Activated T-cell treated with anti-CD3 and anti-CD28 coated beads for 24 hours (primary cell): ENCODE results near the gene CNST.
A peak's percentile ranks its signal among the peaks of the same experiment; 100 is the strongest.
"Not testable (repeated sequence)": the region's sequence is repeated elsewhere in the genome, so short reads cannot be mapped to it uniquely, and the experiment has no call there.

Source experiments
- DNase-seq: peaks from one replicate; pipeline ENCODE4 v3.0.0-alpha.2; 2020; ENCODE audit warnings: low read depth

Gene CNST

GRCh38 chr1:246587032-246587431 lies 20.8 kb downstream of the CNST start:
- DNase-seq = no peak

DNA sequence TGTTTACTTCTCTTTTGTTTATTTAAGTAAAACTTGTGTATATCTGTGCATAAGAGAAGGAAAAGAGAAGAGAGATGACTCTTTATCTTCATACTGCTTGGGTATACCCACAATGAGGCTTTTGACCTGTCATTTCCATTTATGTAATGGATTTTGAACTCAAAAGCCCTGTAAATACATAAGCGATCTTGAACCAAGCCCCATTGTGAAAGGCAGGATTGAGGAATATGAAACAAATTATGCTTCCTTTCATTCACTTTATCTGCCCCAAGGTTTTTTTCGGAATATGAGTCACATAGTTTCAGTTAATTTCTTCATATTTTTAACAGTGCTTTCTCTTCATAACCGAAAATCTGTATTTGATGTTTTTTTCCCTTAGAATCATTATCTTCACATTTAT lies 21.4 kb downstream of the CNST start:
- no peak for DNase-seq

DNA sequence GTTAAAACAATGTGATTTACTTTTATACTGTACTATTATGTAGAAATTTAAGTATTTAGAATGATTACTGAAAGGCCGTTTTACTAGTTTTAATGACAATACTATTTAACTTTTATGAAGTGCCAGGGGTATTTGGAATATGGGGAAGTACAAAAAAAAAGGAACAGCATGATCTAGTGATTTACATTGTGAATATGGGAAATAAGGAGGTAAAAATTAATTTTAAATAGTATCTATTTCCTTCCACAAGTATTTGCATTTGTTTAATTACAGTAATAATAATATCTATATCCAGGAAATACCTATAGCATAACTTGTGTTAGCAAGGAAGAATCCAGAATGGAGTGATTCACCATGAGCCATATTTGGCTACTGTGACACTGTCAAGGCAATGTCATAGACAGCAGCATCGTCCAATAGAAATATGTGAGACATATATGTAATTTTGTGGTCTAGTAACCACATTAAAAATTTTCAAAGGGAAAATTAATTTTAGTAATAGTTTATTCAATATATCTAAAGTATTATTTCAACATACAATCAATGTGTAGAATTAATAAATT lies 22.0 kb downstream of the CNST start:
- no peak for DNase-seq

DNA sequence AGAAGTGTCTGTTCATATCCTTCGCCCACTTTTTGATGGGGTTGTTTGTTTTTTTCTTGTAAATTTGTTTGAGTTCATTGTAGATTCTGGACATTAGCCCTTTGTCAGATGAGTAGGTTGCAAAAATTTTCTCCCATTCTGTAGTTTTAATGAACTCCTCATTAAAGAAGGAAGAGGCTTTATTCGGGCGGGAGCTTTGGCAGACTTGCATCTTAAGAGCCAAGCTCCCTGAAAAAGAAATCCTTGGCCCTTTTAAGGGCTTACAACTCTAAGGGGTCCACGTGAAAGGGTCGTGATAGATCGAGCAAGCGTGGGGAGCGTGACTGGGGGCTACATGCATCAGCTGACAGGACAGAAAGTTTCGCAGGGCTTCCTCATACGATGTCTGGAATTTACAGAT lies 23.7 kb downstream of the CNST start:
- DNase-seq = not testable (repeated sequence)

- no peak for DNase-seq
Observed at GRCh38 chr1:246591047-246591446, 24.8 kb downstream of the CNST start.

DNA sequence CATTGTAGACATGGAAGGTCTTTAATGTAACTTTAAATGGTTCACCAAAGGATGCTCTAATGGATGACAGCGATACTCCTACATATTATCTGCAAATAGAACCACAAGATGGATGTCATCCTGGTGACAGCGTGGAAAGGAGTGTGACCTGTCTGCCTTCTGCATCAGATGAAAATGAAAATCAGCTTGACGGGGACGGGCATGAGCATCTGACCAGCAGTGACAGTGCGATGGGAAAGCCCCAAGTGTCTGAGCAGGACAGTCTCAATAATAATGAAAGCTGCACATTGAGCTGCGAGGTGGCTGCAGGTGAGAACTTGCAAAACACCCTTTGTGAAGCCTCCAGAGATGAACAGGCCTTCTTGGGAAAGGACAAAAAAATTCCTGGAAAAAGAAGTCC lies 25.2 kb downstream of the CNST start:
- DNase-seq = no peak

DNA sequence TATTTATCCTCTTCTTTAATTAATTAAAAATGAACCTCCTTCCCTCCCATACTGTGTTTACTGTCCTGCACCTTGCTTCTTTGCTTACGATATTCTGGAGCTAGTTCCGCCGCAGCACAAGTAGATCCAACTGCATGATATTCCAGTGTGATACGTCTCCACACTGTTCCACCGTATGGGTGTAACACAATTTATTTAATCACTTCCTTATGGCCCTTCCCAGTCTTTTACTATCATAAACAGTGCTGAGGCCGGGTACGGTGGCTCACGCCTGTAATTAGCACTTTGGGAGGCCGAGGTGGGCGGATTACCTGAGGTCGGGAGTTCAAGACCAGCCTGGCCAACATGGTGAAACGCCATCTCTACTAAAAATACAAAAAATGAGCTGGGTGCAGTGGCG lies 25.7 kb downstream of the CNST start:
- no peak for DNase-seq

DNA sequence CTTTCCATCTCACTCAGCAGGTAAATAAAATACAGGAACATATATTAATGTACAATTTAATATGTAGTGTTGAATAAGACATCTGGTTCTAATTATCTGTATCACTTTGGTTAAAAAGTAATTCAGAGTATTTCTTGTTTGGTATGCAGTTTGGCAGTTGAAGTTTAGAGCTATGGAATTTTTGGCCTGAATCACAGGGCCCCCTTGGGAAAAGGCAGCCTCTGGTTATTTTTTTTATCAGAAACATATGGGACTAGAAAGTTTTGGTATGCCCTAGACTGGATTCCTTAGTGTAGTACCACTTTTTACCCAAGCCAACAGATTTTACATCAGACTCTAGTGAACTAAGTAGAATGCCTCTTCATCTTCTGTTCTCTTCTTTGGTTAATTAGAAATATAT lies 26.4 kb downstream of the CNST start:
- DNase-seq = no peak

- DNase-seq = no peak
Observed at GRCh38 chr1:246595146-246595545, 28.9 kb downstream of the CNST start.

GRCh38 chr1:246597340-246597739 lies 31.1 kb downstream of the CNST start:
- DNase-seq = no peak

DNA sequence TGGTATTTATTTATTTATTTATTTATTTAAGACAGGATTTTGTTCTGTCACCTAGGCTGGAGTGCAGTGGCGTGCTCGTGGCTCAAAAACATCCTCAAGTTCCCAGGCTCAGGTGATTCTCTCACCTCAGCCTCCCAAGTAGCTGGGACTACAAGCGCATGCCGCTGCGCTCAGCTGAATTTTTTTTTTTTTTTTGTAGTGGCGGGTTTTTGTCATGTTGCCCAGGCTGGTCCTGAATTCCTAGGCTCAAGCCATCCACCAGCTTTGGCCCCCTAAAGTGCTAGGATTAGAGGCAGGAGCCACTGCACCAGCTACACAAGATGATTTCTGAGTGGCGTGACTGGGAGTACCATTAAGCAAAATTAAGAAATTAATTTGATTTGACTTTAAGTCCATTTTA lies 31.7 kb downstream of the CNST start:
- no peak for DNase-seq

DNA sequence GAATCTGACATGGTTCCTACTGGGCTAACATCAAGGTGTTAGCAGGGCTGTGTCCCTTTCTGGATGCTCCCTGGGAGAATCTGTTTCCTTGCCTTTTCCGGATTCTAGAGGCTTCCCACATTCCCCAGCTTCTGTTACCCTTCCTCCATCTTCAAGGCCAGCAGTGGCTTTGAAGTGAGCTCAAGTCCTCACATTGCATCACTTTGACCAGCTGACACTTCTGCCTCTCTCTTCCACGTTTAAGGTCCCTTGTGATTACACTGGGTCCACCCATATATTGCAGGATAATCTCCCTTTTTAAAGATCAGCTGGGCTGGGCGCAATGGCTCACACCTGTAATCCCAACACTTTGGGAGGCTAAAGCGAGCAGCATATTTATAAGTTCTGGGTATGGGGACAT lies 33.1 kb downstream of the CNST start:
- no peak for DNase-seq

GRCh38 chr1:246600579-246600978 lies 34.3 kb downstream of the CNST start:
- no peak for DNase-seq

DNA sequence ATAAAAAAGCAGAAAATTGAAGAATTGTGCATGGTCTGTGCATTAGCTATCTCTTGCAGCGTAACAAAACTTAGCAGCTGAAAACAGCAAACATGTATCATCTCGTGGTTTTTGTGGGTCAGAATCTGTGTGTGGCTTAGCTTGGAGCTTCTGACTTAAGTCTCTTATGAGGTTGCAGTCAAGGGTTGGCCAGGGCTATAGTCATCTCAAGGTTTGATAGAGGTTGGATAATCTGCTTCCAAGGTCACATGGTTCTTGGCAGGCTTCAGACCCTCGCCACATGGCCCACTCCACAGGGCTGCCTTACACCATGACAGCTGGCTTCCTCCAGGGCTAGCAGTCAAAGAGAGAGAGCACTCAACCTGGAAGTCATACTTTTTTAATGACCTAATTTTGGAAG lies 35.9 kb downstream of the CNST start:
- DNase-seq = no peak

DNA sequence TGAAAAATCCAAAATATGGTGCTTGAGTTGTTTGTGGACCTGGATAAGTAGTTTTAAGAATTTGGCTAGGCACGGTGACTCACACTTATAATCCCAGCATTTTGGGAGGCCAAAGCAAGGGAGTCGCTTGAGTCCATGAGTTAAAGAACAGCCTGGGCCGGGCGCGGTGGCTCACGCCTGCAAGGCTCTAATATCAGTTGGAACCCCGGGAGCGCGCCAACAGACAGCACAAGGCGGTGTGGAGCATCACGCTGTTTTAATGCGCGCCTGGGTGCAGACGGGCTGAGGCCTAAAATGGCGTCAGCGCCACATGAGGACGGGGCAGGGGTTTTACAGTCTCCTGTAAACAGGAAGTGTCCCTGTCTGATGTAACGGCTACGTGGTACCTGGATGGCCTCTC lies 39.0 kb downstream of the CNST start:
- DNase-seq = not testable (repeated sequence)

DNA sequence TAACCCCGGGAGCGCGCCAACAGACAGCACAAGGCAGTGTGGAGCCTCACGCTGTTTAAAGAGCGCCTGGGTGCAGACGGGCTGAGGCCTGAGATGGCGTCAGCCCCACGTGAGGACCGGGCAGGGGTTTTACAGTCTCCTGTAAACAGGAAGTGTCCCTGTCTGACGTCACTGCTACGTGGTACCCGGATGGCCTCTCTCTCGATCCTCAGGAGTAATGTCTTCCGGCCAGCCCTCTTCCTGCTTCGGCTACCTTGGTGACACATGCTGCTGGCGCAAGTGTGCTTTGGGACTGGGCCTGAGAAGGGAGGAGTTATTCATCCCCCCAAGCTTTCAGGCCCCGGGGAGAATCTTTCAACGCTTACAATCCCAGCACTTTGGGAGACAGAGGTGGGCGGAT lies 41.2 kb downstream of the CNST start:
- DNase-seq = no peak

GRCh38 chr1:246608616-246609376 lies 42.5 kb downstream of the CNST start:
- peak; percentile 9 for DNase-seq

- no peak for DNase-seq
Observed at GRCh38 chr1:246609632-246610031, 43.4 kb downstream of the CNST start.

DNA sequence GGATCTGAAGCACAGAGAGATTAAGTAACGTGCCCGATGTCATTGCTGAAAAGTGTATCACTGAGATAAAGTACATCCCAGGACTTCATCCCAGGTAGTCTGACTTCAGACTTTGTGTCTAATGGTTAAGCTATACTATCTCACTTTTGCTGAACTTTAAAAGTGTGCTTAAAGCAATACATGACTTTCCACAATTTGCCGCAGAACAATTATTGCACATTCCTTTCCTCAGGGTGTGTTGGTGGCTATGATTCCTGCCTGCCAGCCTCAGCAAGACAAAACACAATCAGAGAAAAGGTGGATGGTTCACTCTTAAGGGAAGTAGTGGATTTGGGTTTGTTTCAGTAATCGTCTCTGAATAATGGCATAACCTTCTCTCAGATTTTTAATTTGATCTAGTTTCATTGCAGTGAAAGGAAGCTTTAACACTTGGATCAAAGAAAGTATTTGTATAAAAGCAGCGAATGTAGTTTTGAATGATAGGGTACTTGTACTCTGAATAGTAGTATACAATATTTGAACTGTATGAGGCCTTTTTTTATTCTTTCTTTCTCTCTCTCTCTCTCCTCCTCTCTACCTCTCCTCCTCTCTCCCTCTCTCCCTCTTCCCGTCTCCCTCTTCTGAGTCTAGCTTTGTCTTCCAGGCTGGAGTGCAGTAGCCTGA lies 47.0 kb downstream of the CNST start:
- DNase-seq = no peak

DNA sequence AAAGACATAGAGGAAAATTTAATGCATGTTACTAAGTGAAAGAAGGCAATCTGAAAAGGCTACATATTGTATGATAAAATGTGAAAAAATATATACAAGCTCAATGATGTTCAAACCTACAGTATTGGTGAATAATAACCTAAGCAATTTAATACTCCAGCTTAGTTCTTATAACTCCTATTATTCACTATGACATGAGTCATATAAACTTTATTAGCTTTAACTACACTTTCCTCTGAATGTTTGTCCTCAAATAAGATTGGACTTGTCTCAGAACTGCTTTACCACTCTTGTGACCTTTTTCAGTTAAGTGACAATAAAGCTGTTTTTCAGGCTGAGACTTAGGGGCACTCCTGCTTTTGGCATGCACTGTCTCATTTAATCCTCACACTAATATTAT lies 50.9 kb downstream of the CNST start:
- DNase-seq = no peak

- no peak for DNase-seq
Observed at GRCh38 chr1:246617768-246618167, 51.5 kb downstream of the CNST start.

DNA sequence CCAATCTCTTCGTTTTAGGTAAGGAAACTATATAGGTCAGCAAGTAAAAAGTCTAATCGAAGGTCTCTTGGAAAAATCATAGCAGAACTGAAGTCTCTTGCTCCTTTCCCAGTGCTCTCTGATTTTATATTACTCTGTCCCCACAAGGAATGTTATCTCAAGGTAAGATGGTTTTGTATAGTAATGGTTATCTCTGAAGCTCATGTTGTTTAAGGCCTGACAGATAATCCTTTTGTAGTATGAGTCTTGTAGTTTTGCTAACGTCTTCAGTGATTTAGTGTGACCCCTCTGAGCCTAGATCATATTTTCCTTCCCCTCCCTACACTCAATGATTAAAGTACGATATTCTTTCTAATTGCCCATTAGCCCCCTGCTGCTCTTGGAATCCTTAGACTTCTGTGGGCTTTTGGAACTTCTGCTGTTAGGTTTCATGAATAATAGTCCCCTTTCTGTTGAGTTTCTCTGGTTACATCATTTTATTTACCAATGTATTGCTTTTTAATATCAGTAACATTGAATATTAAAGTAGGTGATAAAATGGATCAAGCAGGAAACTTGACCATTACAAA lies 52.1 kb downstream of the CNST start:
- no peak for DNase-seq

- DNase-seq = no peak
Observed at GRCh38 chr1:246622035-246622652, 55.9 kb downstream of the CNST start.
